DMS153 (cell line): ENCODE results near the gene ARFIP1.
"Not testable (repeated sequence)": the region's sequence is repeated elsewhere in the genome, so short reads cannot be mapped to it uniquely, and the experiment has no call there.

Source experiments
- DNase-seq: peaks from one replicate; lab custom pipeline; 2025; lab: John Stamatoyannopoulos, UW

ARFIP1 gene

GRCh38 chr4:152847376-152847775 lies 67.6 kb downstream of the ARFIP1 start:
- no peak for DNase-seq

- no peak for DNase-seq
Measured at GRCh38 chr4:152848508-152848907, 68.8 kb downstream of the ARFIP1 start.

- DNase-seq: no peak
Measured at GRCh38 chr4:152849350-152849749, 69.6 kb downstream of the ARFIP1 start.

GRCh38 chr4:152850377-152850776 lies 70.6 kb downstream of the ARFIP1 start:
- no peak for DNase-seq

- no peak for DNase-seq
Measured at GRCh38 chr4:152851226-152851625, 71.5 kb downstream of the ARFIP1 start.

GRCh38 chr4:152853293-152853692 lies 73.5 kb downstream of the ARFIP1 start:
- DNase-seq: no peak

GRCh38 chr4:152854016-152854415 lies 74.3 kb downstream of the ARFIP1 start:
- not testable (repeated sequence) for DNase-seq

GRCh38 chr4:152856960-152857359 lies 77.2 kb downstream of the ARFIP1 start:
- DNase-seq: no peak

- DNase-seq: no peak
Measured at GRCh38 chr4:152858934-152859333, 79.2 kb downstream of the ARFIP1 start.

GRCh38 chr4:152860046-152860445 lies 80.3 kb downstream of the ARFIP1 start:
- DNase-seq: no peak

GRCh38 chr4:152862608-152863007 lies 82.9 kb downstream of the ARFIP1 start:
- no peak for DNase-seq

- DNase-seq: no peak
Measured at GRCh38 chr4:152864361-152864760, 84.6 kb downstream of the ARFIP1 start.

GRCh38 chr4:152866432-152866993 lies 86.8 kb downstream of the ARFIP1 start:
- DNase-seq: not testable (repeated sequence)

GRCh38 chr4:152870606-152871005 lies 90.9 kb downstream of the ARFIP1 start:
- DNase-seq: no peak

- no peak for DNase-seq
Measured at GRCh38 chr4:152875261-152875660, 95.5 kb downstream of the ARFIP1 start.

GRCh38 chr4:152877868-152878267 lies 98.1 kb downstream of the ARFIP1 start:
- DNase-seq: no peak

GRCh38 chr4:152880263-152880662 lies 100.5 kb downstream of the ARFIP1 start:
- no peak for DNase-seq

GRCh38 chr4:152881974-152882373 lies 102.2 kb downstream of the ARFIP1 start:
- no peak for DNase-seq

GRCh38 chr4:152885185-152885584 lies 105.4 kb downstream of the ARFIP1 start:
- no peak for DNase-seq

- no peak for DNase-seq
Measured at GRCh38 chr4:152886201-152886600, 106.4 kb downstream of the ARFIP1 start.

GRCh38 chr4:152887981-152888380 lies 108.2 kb downstream of the ARFIP1 start:
- DNase-seq: no peak

- DNase-seq: no peak
Measured at GRCh38 chr4:152892974-152893373, 113.2 kb downstream of the ARFIP1 start.

GRCh38 chr4:152894673-152895072 lies 114.9 kb downstream of the ARFIP1 start:
- no peak for DNase-seq

- no peak for DNase-seq
Measured at GRCh38 chr4:152896811-152897210, 117.1 kb downstream of the ARFIP1 start.

GRCh38 chr4:152898133-152898532 lies 118.4 kb downstream of the ARFIP1 start:
- DNase-seq: not testable (repeated sequence)
